Raji (cell line): ENCODE data around the gene CSF1R.

Experiments
- POLR2A ChIP-seq: IDR thresholded peaks from 2 replicates; pipeline ENCODE4 v1.6.1; 2011; ENCODE audit warnings: low read depth, low read length, control low read depth; ENCODE audit not compliant: insufficient read depth

Gene CSF1R

DNA sequence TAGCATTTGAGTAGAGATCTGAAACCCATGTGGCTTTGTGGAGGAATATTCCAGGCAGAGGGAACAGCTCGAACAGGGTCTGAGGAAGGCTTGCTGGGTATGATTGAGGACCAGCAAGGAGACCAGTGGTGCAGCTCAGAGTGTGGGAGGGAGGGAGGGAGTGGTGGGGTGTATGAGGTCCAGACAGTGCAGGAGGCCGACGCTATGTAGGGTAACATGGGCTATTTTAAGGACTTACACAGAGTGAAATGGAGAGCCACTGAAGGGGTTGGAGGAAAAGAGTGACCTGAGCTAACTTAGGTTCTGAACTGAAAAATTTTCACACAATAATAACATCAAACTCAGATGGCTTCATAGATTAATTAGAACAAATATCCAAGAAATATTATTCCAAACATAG, 43.9 kb downstream of the CSF1R start:
- no peak for TF ChIP-seq POLR2A

DNA sequence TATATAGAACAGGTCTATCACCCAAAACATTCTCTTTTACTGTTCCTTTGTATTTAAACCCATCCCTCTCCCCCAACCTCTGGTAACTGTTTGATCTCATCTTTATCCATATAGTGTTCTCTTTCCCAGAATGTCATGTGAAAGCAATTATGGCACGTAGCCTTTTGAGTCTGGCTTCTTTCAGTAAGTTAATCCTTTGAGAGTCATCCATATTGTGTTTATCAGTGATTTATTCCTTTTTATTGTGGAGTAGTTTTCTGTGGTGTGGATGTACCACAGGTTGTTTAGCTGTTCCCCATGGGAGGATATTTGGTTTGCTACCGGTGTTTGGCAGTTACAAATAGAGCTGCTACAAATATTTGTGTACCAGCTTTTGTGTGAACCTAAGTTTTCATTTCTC, 47.8 kb downstream of the CSF1R start:
- no peak for TF ChIP-seq POLR2A

DNA sequence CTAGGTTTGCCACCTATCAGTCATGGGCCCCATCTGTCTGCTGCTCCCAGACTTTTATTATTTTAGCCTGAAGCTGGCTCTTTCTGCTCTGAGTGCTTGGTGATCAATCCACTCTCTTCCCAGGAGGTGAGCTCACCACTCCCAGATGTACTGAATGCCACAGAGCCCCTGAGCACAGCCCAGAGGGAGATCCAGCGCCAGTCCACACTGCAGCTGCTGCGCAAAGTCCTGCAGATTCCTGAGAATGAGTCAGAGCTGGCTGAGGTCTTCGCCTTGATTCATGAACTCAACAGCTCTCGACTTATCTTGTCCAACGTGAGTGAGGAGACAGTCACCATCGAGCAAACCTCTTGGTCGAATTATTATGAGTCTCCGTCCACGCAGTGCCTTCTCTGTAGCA, 49.8 kb downstream of the CSF1R start:
- TF ChIP-seq POLR2A, result no peak

GRCh38 chr5:150035139-150035895, 51.0 kb downstream of the CSF1R start:
- TF ChIP-seq POLR2A, result no peak

GRCh38 chr5:150034662-150035061, 51.7 kb downstream of the CSF1R start:
- TF ChIP-seq POLR2A, result no peak

DNA sequence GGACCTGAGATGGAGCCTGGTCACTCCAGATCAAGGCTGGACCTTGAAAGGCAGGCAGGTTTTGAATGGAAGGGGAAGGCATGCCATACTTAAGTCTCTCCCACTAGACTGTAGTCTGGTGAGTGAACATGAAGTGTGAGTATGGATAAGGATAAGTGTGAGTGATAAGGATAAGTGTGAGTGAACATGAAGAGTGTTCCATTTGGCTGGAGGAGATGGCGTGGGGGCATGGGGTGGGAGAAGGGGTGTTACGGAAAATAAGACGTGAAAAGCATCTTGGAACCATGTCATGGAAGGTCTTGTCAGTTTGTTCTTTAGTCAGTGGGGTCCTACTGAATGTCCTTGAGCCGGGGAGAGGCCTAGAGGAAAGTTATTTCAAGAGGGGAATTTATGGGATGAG, 53.0 kb downstream of the CSF1R start:
- TF ChIP-seq POLR2A, result no peak

DNA sequence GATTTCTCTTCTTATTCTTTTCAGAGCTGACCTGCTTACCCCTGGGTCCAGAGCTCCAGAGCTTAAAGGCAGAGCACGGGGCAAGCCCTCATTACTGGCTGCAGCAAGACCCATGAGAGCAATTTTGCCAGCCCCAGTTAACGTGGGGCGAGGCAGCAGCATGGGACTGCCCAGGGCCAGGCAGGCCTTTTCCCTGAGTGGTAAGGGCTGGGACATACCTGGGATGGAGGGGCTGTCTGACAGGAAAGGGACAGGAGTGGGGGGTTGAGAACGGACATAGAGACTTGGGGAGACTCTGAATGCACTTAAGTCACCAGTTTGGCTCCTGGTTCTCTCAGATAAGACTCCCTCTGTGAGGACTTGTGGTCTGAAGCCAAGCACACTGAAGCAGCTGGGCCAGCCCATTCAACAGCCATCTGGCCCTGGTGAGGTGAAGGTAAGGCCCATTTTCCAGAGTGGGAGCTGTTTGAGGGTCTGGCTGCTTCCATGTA, 59.6 kb downstream of the CSF1R start:
- no peak for TF ChIP-seq POLR2A

DNA sequence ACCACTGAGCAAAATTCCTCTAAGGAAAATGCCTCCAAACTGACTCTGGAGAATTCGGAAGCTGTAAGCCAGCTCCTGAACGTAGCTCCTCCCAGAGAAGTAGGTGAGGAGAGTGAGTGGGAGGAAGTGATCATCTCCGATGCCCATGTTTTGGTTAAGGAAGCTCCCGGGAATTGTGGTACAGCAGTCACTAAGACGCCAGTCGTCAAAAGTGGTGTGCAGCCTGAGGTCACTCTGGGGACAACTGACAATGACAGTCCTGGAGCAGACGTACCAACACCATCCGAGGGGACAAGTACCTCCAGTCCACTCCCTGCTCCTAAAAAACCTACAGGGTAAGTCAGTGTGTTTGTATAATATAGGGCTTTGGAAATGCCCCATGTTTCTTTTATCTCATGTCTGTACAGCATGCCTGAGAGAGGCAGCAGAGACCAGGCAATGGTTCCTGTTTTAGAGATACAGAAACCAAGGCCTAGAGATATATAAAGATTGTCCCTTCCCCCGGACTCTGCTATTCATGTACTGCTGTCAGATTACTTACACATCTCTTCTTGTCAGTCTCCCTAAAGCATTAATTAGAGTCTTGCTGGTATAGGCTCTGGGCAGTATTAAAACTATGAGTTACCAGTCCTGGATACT, 61.9 kb downstream of the CSF1R start:
- TF ChIP-seq POLR2A, result no peak

- TF ChIP-seq POLR2A, result no peak
Measured at GRCh38 chr5:150023136-150023535, 63.2 kb downstream of the CSF1R start.

DNA sequence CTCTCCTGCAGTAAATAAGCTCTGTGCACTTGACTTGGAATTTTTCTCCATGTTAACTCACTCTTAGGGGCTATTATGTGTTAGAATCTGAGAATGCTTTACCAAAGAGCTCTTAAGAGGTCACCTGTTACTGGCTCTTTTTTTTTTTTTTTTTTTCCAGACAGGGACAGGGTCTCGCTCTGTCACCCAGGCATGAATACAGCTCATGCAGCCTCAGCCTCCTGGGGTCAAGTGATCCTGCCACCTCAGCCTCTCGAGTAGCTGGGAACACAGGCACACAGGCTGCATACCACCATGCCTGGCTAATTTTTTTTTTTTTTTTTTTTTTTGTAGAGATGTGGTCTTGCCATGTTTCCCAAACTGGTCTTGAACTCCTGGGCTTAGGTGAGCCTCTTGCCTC, 63.7 kb downstream of the CSF1R start:
- TF ChIP-seq POLR2A, result no peak

GRCh38 chr5:150022158-150022531, 64.2 kb downstream of the CSF1R start:
- no peak for TF ChIP-seq POLR2A

DNA sequence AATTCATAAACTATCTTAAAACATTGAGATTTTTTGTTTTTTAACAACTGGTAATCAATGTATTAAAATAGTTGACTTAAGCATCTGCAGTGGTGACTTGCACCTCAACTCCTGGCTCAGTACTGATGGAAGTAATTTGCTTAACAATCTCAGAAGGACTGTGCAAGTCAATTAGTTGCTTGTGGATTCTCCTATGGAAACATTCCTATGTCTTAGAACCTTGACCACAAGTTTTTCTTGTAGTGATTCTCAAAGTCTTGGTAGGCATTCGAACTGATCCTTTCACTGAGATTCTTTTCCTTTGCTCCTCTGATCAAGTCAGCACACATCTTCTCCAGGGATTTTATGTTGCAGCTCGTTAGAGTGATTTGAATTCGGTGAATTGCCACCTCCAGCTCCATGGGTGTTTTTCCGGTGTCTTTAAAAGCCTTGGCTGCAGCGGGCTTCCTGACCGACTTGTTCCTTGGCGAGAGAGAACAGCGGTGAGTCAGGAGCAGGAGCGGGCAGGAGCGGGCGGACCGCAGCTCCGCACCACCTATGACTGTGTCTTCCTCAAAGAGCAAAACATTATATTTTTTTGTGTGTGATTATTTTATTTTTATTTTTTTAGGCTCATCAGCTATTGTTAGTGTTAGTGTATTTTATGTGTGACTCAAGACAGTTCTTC, 64.7 kb downstream of the CSF1R start:
- TF ChIP-seq POLR2A, result no peak

DNA sequence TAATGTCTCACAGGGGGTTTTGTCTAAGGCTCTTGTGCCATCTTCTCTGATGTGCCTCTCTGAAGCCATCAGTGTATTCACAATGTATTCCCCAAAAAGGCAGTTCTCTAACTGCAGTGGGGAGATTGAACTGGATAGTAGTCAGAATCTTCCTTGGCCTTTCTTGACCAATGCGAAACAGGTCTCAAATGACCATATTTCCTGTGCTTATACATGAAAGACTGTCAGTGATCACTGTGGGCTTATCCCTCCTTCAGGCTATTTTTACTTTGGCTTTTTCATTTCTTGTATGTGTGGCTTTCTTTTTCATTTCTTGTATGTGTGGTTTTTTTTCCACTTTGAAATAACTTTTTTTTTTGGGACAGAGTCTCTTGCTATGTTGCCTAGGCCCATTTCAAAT, 66.1 kb downstream of the CSF1R start:
- no peak for TF ChIP-seq POLR2A

DNA sequence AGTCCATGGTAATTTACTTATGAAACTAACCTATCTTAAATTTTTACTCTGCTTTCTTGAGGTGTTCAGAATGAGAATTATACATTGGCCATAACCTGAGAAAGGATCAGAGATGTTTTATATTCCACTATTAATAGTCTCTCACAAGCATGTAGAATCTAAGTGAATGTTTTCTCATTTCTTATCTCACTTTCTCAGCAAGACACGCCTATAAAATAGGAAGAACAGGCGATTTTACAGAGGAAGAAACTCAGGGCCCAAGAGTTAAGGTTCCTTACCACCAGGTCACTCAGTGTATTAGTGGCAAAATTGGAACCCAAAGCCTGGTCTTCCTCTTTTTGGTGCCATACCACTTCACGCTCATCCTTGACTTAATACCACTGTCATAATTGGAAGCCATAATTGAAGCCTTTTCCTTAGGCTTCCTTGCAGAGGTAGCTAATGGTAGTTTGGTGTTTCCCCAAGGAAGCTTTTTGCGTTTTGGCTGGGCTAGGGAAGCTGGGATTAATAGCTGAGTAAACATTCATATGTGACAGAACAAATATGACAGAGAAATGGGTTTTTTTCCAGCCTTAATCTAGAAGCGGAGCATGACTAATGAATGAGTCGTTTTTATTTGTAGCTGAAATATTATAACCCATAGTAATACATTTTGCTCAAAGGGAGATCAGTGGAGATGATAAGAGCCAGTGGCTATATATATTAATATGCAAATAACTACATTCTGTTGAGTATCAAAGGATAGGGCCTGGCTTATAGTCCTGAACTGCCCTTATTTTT, 68.9 kb downstream of the CSF1R start:
- TF ChIP-seq POLR2A, result no peak

- no peak for TF ChIP-seq POLR2A
Measured at GRCh38 chr5:150016537-150016936, 69.8 kb downstream of the CSF1R start.

DNA sequence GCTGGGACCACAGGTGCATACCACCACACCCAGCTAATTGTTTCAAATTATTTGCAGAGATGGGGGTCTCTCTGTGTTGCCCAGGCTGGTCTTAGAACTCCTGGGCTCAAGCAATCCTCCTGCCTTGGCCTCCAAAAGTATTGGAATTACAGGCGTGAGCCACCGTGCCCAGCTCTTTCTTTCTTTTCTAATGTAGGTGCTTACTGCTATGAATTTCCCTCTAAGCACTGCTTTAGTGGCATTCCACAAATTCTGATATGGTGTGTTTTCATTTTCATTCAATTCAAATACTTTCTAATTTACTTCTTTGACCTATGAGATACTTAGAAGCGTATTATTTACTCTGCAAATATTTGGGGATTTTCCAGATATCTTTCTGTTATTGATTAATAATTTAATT, 70.9 kb downstream of the CSF1R start:
- no peak for TF ChIP-seq POLR2A

DNA sequence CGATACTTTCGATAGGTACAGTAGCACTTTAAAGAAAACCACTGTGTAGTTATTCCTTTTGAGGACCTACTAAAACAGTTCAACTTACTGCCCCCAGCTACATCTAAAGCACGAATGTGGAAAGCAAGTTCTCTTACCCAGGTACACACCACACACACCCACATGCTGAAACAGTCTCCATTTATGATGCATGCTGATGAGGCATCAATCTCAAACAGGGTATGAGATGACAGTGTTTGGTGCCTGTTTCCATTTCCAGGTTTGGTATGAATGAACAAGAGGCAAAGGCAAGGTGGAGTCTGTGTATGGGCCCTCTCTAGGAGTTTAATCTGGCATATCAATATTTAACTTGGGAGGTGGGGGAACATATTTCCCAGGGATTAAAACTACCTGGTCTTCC, 71.9 kb downstream of the CSF1R start:
- TF ChIP-seq POLR2A, result no peak
